OCI-M2 (cell line): ENCODE data around the gene CLK2.
"Not testable (repeated sequence)": the region's sequence is repeated elsewhere in the genome, so short reads cannot be mapped to it uniquely, and the experiment has no call there.

Experiments
- DNase-seq: peaks from one replicate; lab custom pipeline; 2025; ENCODE audit not compliant: unreplicated experiment; lab: John Stamatoyannopoulos, UW

CLK2 gene

GRCh38 chr1:155297384-155297783, 24.1 kb upstream of the CLK2 start:
- no peak for DNase-seq

DNA sequence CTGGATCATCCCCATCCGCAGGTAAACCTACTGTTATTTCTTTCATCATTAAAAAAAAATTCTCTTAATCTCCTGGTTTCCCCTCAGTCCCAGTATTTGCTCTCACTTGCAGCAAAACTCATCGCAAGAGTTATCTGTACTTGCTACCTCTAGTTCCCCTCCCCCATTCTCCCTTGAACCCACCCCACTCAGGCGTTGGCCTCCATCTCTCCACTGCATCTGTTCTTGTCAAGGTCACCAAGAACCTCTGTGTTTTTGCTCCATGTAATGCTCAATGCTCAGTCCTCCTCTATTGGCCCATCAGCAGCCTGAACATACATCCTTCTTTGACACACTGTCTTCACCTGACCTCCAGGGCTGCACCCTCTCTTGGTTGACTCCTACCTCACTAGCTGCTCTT, 23.4 kb upstream of the CLK2 start:
- DNase-seq: no peak

GRCh38 chr1:155295942-155296267, 22.6 kb upstream of the CLK2 start:
- no peak for DNase-seq

GRCh38 chr1:155295183-155295941, 22.1 kb upstream of the CLK2 start:
- DNase-seq: no peak

- DNase-seq: no peak
These were observed 21.3 kb upstream of the CLK2 start for GRCh38 chr1:155294520-155295182.

- no peak for DNase-seq
These were observed 19.9 kb upstream of the CLK2 start for GRCh38 chr1:155293086-155293749.

DNA sequence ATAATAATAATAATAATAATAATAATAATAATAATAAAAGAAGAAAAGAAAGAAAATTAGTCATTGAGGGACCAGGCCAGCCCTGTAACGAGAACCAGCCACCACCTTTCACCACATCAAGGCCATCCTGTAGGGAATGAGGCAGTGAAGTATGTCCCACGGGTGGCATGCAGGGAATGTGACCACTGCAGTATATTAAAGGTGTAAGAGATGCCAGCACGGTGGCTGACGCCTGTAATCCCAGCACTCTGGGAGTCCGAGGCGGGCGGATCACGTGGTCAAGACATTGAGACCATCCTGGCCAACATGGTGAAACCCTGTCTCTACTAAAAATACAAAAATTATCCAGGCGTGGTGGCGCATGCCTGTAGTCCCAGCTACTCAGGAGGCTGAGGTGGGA, 17.7 kb upstream of the CLK2 start:
- DNase-seq: not testable (repeated sequence)

DNA sequence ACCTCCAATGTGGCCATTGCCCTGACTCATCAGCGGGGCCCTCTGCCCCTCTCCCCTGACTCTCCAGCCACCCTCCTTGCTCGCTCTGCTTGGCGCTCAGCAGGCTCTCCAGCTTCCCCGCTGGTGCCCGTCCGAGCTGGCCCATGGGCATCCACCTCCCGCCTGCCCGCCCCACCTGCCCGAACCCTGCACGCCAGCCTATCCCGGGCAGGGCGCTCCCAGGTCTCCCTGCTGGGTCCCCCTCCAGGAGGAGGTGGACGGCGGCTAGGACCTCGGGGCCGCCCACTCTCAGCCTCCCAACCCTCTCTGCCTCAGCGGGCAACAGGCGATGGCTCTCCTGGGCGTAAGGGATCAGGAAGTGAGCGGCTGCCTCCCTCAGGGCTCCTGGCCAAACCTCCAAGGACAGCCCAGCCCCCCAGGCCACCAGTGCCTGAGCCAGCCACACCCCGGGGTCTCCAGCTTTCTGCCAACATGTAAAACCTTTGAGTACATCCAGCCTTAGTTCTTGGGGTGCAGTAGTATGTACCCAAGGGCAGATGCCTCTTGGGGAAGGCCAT, 14.8 kb upstream of the CLK2 start:
- DNase-seq: no peak

GRCh38 chr1:155286544-155286943, 13.2 kb upstream of the CLK2 start:
- no peak for DNase-seq

DNA sequence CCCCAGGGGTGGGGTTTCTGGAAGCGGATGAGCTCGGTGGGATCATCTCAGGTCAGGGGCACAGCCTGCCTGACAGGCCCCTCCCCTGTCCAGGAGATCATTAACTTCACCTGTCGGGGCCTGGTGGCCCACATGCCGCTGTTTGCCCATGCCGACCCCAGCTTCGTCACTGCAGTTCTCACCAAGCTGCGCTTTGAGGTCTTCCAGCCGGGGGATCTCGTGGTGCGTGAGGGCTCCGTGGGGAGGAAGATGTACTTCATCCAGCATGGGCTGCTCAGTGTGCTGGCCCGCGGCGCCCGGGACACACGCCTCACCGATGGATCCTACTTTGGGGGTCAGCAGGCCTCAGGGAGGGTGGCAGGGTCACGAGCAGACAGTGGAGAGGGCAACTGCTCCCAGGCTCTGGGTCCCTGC, 12.3 kb upstream of the CLK2 start:
- no peak for DNase-seq

- no peak for DNase-seq
These were observed 11.8 kb upstream of the CLK2 start for GRCh38 chr1:155285063-155285462.

DNA sequence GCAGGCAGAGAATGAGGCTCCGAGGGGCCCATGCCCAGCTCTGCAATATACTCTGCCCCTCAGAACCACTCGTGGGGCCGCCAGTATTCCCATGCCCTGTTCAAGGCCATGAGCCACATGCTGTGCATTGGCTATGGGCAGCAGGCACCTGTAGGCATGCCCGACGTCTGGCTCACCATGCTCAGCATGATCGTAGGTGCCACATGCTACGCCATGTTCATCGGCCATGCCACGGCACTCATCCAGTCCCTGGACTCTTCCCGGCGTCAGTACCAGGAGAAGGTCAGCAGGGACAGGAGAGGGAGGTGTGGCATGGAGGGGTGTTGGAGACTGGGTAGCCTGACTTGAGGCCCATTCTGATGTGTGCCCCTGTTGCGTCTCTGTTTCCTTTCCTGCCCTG, 11.2 kb upstream of the CLK2 start:
- no peak for DNase-seq

GRCh38 chr1:155282488-155283091, 9.3 kb upstream of the CLK2 start:
- DNase-seq: no peak

DNA sequence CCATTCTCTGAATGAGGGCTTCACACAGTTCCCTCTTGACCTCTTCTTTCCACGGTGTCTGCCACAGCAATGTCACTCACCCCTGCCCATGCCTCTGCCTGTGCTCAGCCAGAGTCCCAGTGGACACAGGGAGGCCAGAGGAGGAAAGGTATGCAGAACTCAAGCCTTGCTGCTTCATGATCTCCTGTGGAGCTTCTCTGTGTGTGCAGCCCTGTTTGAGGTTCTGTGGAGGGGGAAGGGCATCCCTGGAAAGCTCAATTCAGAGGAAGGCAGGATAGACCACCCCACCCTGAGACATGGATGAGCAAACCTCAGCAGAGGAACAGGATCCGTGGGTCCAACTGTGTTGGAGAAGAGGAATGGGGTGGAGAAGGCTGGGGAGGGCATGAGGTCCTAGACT, 6.0 kb upstream of the CLK2 start:
- DNase-seq: no peak

DNA sequence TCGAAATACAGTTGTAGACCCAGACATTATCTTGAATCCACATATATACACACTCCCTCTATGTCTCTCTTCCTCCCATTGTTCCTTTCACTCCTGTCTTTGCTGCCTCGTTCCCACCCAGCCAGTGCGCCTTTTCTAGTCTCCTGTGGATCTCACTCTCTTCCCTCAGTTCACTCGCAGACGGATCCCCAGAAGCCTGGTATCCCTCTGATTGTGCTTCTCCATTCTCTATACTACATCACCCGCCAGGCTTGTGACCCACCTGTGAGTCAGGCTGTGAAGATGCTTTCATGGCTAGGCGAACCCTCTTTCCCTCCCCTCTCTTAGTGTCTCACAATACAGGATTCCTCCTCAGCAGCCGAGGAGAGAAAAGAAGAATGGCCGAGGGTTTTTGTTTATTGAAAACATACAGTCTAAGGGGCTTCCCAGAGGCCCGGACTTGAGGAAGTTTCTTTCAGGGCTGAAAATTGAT, 5.4 kb upstream of the CLK2 start:
- no peak for DNase-seq

DNA sequence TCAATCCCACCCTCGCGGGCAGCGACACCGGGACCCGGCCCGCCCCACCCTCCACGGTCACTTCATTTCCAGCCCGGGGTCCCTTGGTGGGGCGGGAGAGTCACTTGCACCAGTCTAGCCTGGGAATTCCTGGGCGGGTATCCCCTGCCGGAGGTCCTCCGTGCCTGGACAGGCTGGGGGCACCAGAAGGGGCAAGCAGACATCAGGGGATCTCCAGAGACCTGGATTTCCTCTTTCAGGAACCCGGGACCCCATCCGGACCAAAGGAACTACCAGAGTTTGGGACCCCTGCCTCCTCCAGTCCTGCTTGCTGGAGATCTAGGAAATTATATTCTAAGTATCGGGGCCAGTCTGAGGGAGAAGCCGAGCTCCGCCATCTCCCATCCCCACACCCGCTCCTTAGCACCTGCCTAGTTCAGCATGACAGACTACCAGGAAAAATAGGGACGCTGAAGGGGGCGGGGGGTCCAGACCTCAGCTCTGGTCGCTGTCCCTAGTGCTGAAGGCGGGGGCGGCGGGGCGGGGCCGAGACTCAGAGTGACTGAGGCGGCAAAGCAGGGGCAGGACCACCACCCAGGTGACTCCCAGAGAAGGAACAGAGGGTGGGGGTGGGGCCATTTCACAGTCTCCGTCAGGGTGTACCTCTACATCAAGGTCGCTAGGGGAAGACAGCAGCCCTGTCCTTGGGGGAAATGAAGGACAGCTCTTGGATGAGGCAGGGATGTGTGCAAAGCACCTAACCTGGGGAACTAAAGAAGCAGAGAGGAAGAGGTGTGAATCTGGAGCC, 4.8 kb upstream of the CLK2 start:
- no peak for DNase-seq

- DNase-seq: peak; percentile 69
These were observed 4.0 kb upstream of the CLK2 start, which contains the start of gene HCN3 for GRCh38 chr1:155277070-155277901. TSS of gene HCN3 (plus strand) at chr1:155277463. CDS start at chr1:155277591, 128 bp downstream.

DNA sequence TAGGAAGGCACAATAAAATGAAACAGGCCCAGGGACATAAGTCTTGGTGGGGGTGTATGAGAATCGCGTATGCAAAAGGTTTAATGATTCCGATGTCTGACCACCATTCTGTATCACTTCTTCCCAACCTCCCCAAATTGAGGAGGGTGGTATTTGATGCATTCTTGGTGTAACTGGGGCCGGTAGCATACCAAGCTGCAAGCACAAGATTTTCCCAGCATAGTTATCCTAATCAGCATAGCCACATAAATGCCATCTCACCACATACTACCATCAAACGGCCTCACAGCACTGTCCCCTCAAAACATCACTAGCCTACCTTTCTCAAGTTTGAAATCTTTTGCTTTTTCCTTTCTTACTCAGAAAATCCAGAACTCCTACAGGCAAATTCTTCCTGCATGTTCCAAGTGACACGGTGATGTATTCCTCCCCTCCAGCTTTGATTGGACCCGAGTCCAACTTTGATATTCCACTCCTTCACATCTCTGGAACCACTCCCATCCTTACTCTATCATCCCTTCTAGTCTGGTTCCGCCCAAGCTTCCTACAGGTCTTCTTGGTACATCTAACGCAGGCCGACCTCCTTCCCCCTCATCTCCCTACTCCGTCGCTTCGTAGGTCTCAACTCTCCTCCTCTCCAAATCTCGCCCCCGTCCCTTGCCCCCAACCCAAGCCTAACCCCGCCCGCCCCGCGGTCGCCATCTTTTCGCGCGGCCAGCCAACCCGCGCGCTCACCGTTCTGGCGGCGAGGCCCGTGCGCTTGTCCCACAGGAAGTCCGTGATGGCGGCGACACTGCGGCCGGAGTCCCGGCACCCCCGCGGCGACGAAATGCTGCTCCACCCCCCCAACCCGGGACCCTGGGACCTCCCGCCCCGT, 600 bp downstream of the CLK2 start:
- no peak for DNase-seq

DNA sequence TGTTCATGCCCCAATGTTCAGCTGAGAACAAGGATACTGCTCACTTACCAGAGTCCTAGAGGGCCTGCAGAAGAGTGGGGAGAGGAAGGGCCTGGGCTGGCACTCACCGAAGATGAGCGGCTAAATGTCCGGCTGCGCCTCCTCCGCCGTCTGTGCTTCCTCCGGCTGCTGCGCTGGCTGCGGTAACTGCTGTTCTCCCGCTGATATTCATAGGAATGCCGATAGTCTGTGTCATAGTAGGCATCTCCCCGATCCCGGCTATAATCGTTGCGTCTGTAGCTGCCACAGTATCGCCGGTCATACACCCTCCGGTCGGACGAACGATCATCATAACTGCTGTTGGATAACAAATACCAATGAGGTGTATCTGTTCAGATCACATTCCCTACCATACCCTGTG, 3.9 kb downstream of the CLK2 start:
- DNase-seq: no peak
